ENCODE measurements around the gene SEZ6L2. TPM values are rescaled to one million over a fixed set of nuclear protein-coding genes. Genes with fewer than 3 reads are reported as not detected.

Gene SEZ6L2
- total and polyA plus RNA-seq, 2 of the 8 experiments (the other 6 are each of a cell fraction or from before 2014, with no cell fraction given), result 43.5 to 47.7 TPM

DNA sequence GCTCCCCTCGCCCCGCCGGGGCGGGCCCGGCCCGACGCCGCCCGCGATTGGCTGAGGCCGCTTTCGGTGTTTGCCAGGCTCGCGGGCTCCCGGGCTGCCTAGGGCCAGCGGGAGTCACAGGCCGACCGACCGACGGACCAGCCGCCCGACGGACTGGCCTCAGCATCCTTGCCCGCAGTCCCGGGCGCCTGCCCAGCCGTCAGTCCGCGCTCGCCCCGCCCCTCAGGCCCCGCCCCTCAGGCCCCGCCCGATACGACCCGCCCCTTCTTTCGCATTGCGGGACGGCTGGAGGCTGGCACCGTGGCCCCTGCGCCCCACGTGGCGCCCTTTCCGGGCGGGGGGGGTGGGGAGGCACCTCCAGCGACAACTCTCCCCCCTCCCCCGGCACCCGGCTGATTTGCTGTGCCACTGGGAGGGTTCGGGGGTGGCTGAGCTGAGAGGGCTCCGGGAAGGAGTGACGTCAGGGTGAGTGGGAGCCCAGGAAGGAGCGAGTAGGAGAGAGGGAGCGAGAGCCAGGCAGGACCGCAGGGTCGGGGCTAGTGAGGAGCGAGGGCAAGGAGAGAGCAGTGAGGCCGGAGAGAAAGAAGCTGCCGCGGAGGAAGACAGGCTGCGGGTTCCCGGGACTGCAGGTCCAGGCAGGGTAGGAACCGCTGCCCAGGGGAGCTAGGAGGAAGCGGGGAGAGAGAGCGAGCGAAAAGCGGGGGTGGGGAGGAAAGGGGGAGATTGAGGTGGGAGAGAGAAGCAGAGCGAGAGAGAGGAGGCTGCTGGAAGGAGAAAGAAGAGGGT is 945 bp upstream of the SEZ6L2 start, which contains the start of gene ASPHD1:
Gene ASPHD1, plus strand, starts transcription at position 387 of the 786 bp plus-strand sequence. CDS start 484 bp downstream, outside the sequence.
- peak within 1 kb of the TSS; percentile 29 to 42 (median 34); a peak in 5 of 7 replicates for H3K9ac ChIP-seq (replicated peaks in 1 of 4; ENCODE audit: extremely low read depth in 1 of 4, low read depth in 3 of 4, low read length in 3 of 4)
- no peak within 1 kb of the TSS for H3K23ac ChIP-seq (ENCODE audit: insufficient read length)
- peak within 1 kb of the TSS; percentile 2 for H4K5ac ChIP-seq (ENCODE audit: insufficient read length, low read depth, low read length)
- peaks cover 24% of the 10 kb centered on the region for H3K23me2 ChIP-seq (ENCODE audit: low read depth, low read length)
- peak within 1 kb of the TSS; percentile 59 to 99 (median 90) for H3K4me3 ChIP-seq (ENCODE audit: extremely low read depth in 1 of 4, insufficient read depth in 2 of 4, low read depth in 3 of 4, low read length in 4 of 4)
- FAIRE-seq, result no peak
- peak within 1 kb of the TSS; percentile 23; the same call in 1 of the 2 replicates for H2AFZ ChIP-seq (ENCODE audit: low read length)
- no peak within 1 kb of the TSS; the same call in 1 of the 2 replicates for H2BK20ac ChIP-seq (ENCODE audit: low read length)
- no peak within 1 kb of the TSS for H3K14ac ChIP-seq (ENCODE audit: insufficient read length)
- peak within 1 kb of the TSS; percentile 65 for H4K91ac ChIP-seq (replicated peaks; ENCODE audit: insufficient read length, low read length)
- H3K27ac ChIP-seq (ENCODE audit: low read depth, low read length), result peak within 1 kb of the TSS; percentile 67
- H3K18ac ChIP-seq (ENCODE audit: extremely low read depth, low read length), result peak within 1 kb of the TSS; percentile 83
- no peak within 1 kb of the TSS for H2BK15ac ChIP-seq (ENCODE audit: low read length)
- H4K20me1 ChIP-seq (replicated peaks in 1 of 2; ENCODE audit: control insufficient read depth in 1 of 2, insufficient read depth in 2 of 2, low read length in 2 of 2), result peaks cover 0 to 3% of the 10 kb centered on the region in 2 experiments
- H2AK5ac ChIP-seq (ENCODE audit: low read depth, low read length), result no peak within 1 kb of the TSS
- ChIA-PET POLR2A (ENCODE audit: partially characterized antibody) (interaction anchor here (0.7 to 5.7 kb wide), 23 partner anchors 11 to 211 kb away, joined by 3 to 52 read pairs (median 4); partner anchors contain the start of genes ALDOA, CDIPT, KCTD13 and PRRT2), CTCF (ENCODE audit: partially characterized antibody) (interaction anchor here (0.6 to 2.9 kb wide), 18 partner anchors 9 to 201 kb away, joined by 3 to 14 read pairs (median 4); partner anchors contain the start of genes CDIPT, TAOK2 and TLCD3B)
- no peak within 1 kb of the TSS for H3K56ac ChIP-seq (replicated peaks; ENCODE audit: insufficient read length, low read depth, low read length)
- H3K27me3 ChIP-seq (replicated peaks in 1 of 4; ENCODE audit: control insufficient read depth in 3 of 4, extremely low read depth in 1 of 4, insufficient read depth in 3 of 4, low read length in 3 of 4), result no peaks in the 10 kb centered on the region
- H4K8ac ChIP-seq (ENCODE audit: extremely low read depth, insufficient read depth, low read length), result peak within 1 kb of the TSS; percentile 62; the same call in 1 of the 2 replicates
- H2BK5ac ChIP-seq (ENCODE audit: low read depth, low read length), result peak within 1 kb of the TSS; percentile 75; the same call in 1 of the 2 replicates
- H3K79me2 ChIP-seq (ENCODE audit: control insufficient read depth in 1 of 2, insufficient read depth in 2 of 2, low read length in 2 of 2), result no peaks in the 10 kb centered on the region
- DNase-seq (ENCODE audit: low read depth in 1 of 2, low spot score in 2 of 2), result peak; percentile 25 to 89
- peaks cover 0 to 4% (median 0%) of the 10 kb centered on the region in 4 experiments; a peak in 2 of 8 replicates for H3K36me3 ChIP-seq (ENCODE audit: control insufficient read depth in 2 of 4, insufficient read depth in 4 of 4, low read length in 3 of 4)
- H2BK120ac ChIP-seq (replicated peaks; ENCODE audit: low read depth, low read length), result no peak within 1 kb of the TSS
- H3K4me1 ChIP-seq (replicated peaks in 1 of 4; ENCODE audit: control insufficient read depth in 3 of 4, insufficient read depth in 4 of 4, low read length in 3 of 4), result peaks cover 0 to 14% (median 3%) of the 10 kb centered on the region in 4 experiments; a peak in 6 of 7 replicates
- H3K4me2 ChIP-seq (ENCODE audit: insufficient read depth in 1 of 2, low read depth in 2 of 2, low read length in 2 of 2), result peak within 1 kb of the TSS; percentile 87 to 99
- no peaks in the 10 kb centered on the region for H3K9me3 ChIP-seq (ENCODE audit: insufficient read depth in 2 of 2, low read depth in 1 of 2, low read length in 1 of 2)
- H2BK12ac ChIP-seq (ENCODE audit: low read depth, low read length), result 0 out of 2 replicates have a peak within 1 kb of the TSS, but pooled peaks have one; percentile 68
- peak within 1 kb of the TSS; percentile 94 for H3K4ac ChIP-seq (replicated peaks; ENCODE audit: insufficient read length, low read depth, low read length)
- 0 out of 2 replicates have a peak, but pooled peaks cover 2% of the 10 kb centered on the region for H3K79me1 ChIP-seq (ENCODE audit: low read depth, low read length)
- 1% methylated on average over 17 of the region's 67 CpGs; no CpG with 5 or more reads in 1 of the 2 experiments for WGBS, 2 experiments (ENCODE audit: extremely low coverage in 1 of 2, insufficient coverage in 1 of 2, insufficient read length in 1 of 2, insufficient replicate concordance in 2 of 2, low coverage in 1 of 2, low lambda C conversion rate in 2 of 2, missing lambda C conversion rate in 1 of 2)
- TF ChIP-seq SUZ12 (IDR thresholded peaks at IDR 0.05; ENCODE audit: low read length), result no peak
- no peak for TF ChIP-seq CBX5 (IDR thresholded peaks at IDR 0.05; ENCODE audit: low read depth, low read length)
- 0 out of 2 replicates have a peak, but pooled peaks have one; percentile 36 for TF ChIP-seq PHF8 (conservative IDR thresholded peaks at IDR 0.05; ENCODE audit: low read depth, low read length)
- no peak for TF ChIP-seq RAD21 (IDR thresholded peaks at IDR 0.05 in 1 of 2, conservative IDR thresholded peaks at IDR 0.05 in 1 of 2; ENCODE audit: low read depth in 2 of 2, low read length in 2 of 2)
- no peak for TF ChIP-seq TAF7 (optimal IDR thresholded peaks at IDR 0.05; ENCODE audit: borderline replicate concordance, low read depth, low read length)
- no peak for TF ChIP-seq MAFK (IDR thresholded peaks at IDR 0.05; ENCODE audit: low read depth, low read length)
- no peak for TF ChIP-seq BACH1 (IDR thresholded peaks at IDR 0.05; ENCODE audit: low read length)
- no peak for TF ChIP-seq HDAC6 (IDR thresholded peaks at IDR 0.05; ENCODE audit: low read depth, low read length)
- 0 out of 4 replicates have a peak, but pooled peaks of 1 of the 2 experiments have one; percentile 84 for TF ChIP-seq HDAC2 (IDR thresholded peaks at IDR 0.05; ENCODE audit: borderline replicate concordance in 1 of 2, low read depth in 2 of 2, low read length in 2 of 2)
